NCI-H2029 (cell line): ENCODE measurements around the gene TPM4.

Experiments used
- DNase-seq: peaks from one replicate; lab custom pipeline; 2025; lab: John Stamatoyannopoulos, UW

The TPM4 gene

GRCh38 chr19:16131648-16132047 is 55.4 kb downstream of the TPM4 start:
- DNase-seq: no peak

DNA sequence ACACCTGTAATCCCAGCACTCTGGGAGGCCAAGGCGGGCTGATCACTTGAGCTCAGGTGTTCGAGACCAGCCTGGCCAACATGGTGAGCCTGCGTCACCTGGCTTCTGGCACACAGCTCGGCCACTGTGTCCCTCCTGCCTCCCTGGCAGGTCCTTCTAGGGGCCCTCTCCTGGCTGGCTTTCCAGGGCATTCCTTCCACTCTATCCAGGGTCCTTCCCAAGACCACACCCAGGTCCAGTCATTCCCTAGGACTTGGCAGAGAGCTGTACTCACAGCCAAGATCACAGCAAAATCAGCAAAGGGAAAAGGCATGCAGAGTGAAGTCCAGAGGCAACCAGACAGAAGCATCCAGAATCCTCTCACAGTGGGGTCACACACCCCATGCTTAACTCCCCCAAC is 57.5 kb downstream of the TPM4 start:
- DNase-seq: no peak

GRCh38 chr19:16134510-16134909 is 58.2 kb downstream of the TPM4 start:
- DNase-seq: no peak

- DNase-seq: no peak
Measured at GRCh38 chr19:16135430-16136127, 59.3 kb downstream of the TPM4 start.

DNA sequence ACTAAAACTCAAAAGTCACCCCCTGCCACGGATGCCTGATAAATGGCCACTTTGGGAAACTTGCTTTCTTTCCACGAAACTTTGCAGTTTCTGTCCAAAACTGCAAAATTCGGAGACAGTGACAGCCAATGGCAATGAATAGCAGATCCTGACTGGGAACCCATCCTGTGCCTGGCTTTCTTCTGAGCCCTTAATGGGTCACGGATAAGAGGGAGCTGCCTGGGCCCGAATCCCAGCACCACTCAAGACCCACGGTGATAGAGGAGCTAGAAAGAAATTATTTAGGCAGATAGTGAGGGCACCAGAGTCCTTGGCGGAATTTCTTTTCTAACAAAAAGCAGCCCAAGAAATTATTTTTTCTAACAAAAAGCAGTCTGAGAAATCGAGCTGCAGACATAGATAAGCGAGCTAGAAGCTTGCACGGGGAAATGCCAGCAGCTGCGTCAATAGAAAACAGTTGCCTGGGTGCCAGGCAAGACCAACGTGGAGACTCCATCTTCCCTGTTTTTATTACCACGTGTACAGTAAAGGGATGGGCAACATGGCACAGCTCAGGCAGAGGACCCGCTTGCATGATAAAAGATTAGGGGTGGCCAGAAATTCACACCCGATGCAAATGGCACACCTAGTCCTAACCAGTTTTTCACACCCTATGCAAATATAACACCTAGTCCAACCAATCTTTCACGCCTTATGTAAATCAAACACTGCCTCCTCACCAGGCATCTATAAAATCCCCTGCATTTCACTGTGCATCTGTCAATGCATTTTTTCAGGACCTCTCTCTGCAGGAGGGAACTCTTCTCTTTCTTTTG is 60.1 kb downstream of the TPM4 start:
- DNase-seq: no peak

DNA sequence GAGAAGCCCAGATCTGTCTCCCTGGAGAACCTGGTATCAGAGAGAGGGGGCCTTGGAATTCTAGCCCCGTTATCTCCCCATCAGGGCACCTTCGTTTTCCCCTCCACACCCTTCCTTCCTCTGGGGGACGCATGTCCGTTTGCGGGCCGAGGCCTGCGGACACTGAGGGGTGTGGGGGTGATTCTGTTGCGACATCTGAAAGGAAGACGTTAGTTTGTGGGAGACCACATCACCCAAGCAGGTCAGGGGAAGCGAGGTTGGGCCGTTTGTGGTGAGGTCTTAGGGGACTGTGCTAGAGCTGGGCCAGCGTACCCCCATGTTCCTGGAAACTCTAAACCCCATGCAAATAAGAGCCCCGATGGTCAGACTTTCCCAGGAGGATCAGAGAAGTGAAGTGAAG is 63.5 kb downstream of the TPM4 start:
- no peak for DNase-seq

GRCh38 chr19:16141043-16141442 is 64.7 kb downstream of the TPM4 start:
- DNase-seq: no peak

DNA sequence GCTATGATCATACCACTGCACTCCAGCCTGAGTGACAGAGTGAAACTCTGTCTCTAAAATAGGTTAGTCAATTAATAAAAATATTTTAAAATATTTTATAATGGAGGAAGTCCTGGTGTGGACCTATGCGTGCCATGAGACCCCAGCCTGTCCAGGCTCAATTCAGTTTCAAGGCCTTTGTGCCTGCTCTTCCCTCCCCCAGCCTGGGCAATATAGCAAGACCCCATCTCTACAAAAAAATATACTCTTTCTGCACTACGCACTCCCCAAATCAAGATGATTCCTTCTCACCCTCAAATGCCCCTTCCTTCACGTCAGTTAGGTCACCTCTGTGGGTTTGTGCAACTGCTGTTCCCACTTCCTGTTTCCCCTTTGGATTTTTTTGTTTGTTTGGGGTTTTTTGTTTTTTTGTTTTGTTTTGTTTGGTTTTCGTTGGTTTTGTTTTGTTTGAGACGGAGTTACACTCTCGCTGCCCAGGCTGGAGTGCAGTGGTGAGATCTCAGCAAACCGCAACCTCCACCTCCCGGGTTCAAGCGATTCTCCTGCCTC is 65.8 kb downstream of the TPM4 start:
- no peak for DNase-seq

GRCh38 chr19:16143399-16144215 is 67.3 kb downstream of the TPM4 start, which contains the start of gene HSH2D:
HSH2D (plus strand) TSS chr19:16143685; CDS start chr19:16148751, 5,066 bp downstream.
- peak; percentile 94 for DNase-seq

DNA sequence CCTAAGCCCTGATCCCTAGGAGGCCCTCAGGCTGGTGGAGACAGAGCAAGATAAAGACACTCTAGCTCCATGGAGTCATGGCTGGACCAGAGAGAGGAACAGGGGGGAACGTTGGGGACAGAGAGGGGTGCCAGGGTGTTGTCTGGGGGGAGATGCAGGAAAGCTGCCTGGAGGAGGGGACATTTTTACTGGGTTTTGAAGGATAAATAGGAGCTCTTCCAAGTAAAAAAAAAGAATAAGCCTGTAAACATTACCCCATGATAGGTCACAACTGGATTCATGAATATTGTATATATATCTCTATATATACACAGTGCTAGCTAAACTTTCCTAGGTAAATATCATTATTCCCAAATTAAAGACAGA is 67.9 kb downstream of the TPM4 start:
- no peak for DNase-seq

GRCh38 chr19:16146112-16146511 is 69.8 kb downstream of the TPM4 start:
- DNase-seq: no peak

DNA sequence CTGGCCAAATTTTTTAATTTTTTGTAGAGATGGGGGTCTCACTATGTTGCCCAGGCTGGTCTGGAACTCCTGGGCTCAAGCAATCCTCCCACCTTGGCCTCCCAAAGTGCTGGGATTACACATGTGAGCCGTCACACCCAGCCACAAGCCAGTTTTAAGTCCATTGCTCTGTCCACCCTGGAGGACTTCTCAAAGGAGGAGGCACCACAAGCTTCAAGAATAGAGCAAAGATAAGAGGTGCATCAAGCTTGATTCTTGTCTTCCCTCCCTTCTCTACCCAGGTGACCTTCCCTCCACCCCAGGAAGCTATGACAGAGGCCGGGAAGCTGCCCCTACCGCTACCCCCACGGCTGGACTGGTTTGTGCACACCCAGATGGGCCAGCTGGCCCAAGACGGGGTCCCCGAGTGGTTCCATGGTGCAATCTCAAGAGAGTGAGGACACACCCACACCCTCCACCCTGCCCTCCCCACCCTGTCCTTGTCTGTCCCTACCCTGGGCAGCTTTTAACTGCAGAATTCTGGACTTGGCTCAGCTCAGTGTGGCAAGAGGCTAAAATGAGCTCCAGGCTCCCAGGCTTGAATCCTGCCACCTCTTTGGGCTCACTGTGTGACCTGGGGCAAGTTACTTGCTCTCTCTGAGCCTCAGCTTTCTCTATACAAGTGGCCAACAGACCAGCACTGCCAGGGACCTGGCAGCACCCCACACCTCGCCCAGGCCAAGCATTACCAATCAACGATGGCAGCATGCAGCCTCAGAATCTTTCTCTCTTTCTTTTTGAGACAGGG is 72.3 kb downstream of the TPM4 start:
- no peak for DNase-seq
